NCI-H128 (cell line): Measurements from ENCODE around the gene USP53.
"Not testable (repeated sequence)": the region's sequence is repeated elsewhere in the genome, so short reads cannot be mapped to it uniquely, and the experiment has no call there.

Source experiments
- DNase-seq: peaks from one replicate; lab custom pipeline; 2025; ENCODE audit not compliant: unreplicated experiment; lab: John Stamatoyannopoulos, UW

USP53 gene

GRCh38 chr4:119212234-119212963, at the start of gene USP53:
TSS of gene USP53 (plus strand) at chr4:119212713. CDS start at chr4:119239760, 27,047 bp downstream.
- DNase-seq: peak; percentile 91

- no peak for DNase-seq
Observed at GRCh38 chr4:119165767-119166166, 46.7 kb upstream of the USP53 start.

- no peak for DNase-seq
Observed at GRCh38 chr4:119170195-119170594, 42.3 kb upstream of the USP53 start.

- no peak for DNase-seq
Observed at GRCh38 chr4:119172223-119172622, 40.3 kb upstream of the USP53 start.

- DNase-seq: not testable (repeated sequence)
Observed at GRCh38 chr4:119173729-119174361, 38.7 kb upstream of the USP53 start.

GRCh38 chr4:119179011-119179410, 33.5 kb upstream of the USP53 start:
- DNase-seq: no peak

- DNase-seq: no peak
Observed at GRCh38 chr4:119184128-119184527, 28.4 kb upstream of the USP53 start.

GRCh38 chr4:119189638-119190037, 22.9 kb upstream of the USP53 start:
- DNase-seq: no peak

- DNase-seq: no peak
Observed at GRCh38 chr4:119190354-119190753, 22.2 kb upstream of the USP53 start.

GRCh38 chr4:119191505-119191904, 21.0 kb upstream of the USP53 start:
- DNase-seq: no peak

GRCh38 chr4:119197772-119198212, 14.7 kb upstream of the USP53 start:
- no peak for DNase-seq

GRCh38 chr4:119204916-119205315, 7.6 kb upstream of the USP53 start:
- no peak for DNase-seq

GRCh38 chr4:119205690-119206089, 6.8 kb upstream of the USP53 start:
- DNase-seq: no peak

- DNase-seq: no peak
Observed at GRCh38 chr4:119206178-119206577, 6.3 kb upstream of the USP53 start.

- DNase-seq: no peak
Observed at GRCh38 chr4:119207051-119207450, 5.5 kb upstream of the USP53 start.

- DNase-seq: no peak
Observed at GRCh38 chr4:119209077-119209476, 3.4 kb upstream of the USP53 start.

GRCh38 chr4:119209586-119209985, 2.9 kb upstream of the USP53 start:
- no peak for DNase-seq

GRCh38 chr4:119210775-119211174, 1.7 kb upstream of the USP53 start:
- DNase-seq: no peak

- DNase-seq: no peak
Observed at GRCh38 chr4:119211867-119212233, 663 bp upstream of the USP53 start.

- peak; percentile 1 for DNase-seq
Observed at GRCh38 chr4:119212964-119213606, 572 bp downstream of the USP53 start.

- no peak for DNase-seq
Observed at GRCh38 chr4:119218093-119218492, 5.6 kb downstream of the USP53 start.

GRCh38 chr4:119221412-119221811, 8.9 kb downstream of the USP53 start:
- no peak for DNase-seq
